Activated CD4-positive, alpha-beta T cell treated with anti-CD3 and anti-CD28 coated beads, Interleukin-2, amount 50 U/mL, for 24 hours (primary cell): ENCODE results near the gene VKORC1L1.
A peak's percentile ranks its signal among the peaks of the same experiment; 100 is the strongest.
"Not testable (repeated sequence)": the region's sequence is repeated elsewhere in the genome, so short reads cannot be mapped to it uniquely, and the experiment has no call there.

Experiments
- DNase-seq, 2 donors: peaks; one replicate each; pipeline ENCODE4 v3.0.0-alpha.2; 2020; ENCODE audit warnings: low read depth in 1 of 2, low spot score in 1 of 2

The VKORC1L1 gene

DNA sequence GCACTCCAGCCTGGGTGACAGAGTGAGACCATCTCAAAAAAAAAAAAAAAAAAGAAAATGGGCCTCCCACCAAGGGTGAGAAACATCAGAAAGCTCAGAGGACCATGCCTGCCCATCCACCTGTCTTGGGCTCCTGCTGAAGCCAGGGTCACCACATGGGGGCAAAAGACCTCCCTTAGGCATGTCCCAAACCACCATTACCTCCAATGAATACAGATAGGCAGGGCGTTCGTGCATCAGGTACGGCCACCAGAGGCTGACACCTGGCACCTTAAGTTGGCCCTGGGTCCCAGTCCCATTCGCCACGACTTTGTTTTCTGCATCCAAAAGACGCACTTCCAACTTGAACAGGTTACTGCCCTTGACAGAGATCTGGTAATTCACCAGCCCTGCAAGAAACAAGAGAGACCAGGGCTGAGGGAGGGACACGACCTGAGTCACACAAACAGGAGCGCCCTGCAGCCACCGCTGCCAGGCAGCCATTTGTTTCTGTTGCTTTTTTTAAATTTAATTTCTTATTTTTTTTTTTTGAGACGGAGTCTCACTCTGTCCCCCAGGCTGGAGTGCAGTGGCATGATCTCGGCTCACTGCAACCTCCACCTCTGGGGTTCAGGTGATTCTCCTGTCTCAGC is 103.1 kb downstream of the VKORC1L1 start:
- no peak for DNase-seq

DNA sequence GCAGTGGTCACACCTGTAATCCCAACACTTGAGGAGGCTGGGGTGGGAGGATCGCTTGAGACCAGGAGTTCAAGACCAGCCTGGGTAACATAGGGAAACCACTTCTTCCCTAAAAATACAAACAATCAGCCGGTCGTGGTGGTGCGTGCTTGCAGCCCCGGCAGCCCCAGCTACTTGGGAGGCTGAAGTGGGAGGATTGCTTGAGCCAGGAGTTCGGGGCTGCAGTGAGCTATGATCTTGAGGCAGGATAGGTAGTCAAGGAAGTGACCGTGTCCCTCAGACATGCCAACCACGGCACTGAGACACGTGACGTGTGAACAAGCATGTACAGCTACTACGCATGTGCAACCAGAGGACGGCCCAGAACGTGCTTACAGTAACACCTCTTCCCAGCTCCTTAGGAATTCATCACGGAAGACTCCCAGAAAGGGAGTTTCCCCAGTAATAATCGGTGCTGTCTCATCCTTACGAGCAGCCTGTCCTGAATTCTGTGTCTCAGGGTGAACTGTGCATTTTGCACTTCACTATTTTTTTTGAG is 103.9 kb downstream of the VKORC1L1 start:
- no peak for DNase-seq

DNA sequence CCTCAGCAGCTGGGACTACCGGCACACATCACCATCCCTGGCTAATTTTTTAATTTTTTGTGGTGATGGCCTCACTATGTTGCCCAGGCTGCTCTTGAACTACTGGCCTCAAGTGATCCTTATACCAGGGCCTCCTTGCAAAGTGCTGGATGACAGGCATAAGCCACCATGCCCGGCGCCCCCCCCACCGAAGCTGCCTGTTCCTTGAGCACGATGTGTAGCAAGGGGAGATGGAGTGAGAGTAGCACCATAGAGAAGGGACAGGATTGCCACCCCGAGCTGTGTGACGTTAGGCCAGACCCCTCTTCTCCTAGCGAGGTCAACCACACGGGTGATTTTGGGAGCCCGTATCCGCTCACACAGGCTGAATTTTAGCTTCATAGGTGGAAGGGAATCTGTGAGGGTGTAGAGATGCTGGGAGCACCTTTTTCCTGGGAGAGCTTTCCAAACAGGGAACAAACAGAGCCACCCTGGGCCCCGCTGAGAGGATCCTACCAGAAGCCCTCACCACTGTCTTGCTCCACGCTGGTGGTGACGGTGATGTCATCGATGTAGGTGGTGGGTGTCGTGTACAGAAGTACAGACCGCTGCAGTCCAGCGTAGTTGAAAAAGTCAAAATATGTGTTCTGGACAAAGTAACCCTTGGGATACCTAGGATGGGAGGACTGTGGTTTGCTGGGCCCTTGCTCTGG is 106.2 kb downstream of the VKORC1L1 start:
- DNase-seq = no peak

DNA sequence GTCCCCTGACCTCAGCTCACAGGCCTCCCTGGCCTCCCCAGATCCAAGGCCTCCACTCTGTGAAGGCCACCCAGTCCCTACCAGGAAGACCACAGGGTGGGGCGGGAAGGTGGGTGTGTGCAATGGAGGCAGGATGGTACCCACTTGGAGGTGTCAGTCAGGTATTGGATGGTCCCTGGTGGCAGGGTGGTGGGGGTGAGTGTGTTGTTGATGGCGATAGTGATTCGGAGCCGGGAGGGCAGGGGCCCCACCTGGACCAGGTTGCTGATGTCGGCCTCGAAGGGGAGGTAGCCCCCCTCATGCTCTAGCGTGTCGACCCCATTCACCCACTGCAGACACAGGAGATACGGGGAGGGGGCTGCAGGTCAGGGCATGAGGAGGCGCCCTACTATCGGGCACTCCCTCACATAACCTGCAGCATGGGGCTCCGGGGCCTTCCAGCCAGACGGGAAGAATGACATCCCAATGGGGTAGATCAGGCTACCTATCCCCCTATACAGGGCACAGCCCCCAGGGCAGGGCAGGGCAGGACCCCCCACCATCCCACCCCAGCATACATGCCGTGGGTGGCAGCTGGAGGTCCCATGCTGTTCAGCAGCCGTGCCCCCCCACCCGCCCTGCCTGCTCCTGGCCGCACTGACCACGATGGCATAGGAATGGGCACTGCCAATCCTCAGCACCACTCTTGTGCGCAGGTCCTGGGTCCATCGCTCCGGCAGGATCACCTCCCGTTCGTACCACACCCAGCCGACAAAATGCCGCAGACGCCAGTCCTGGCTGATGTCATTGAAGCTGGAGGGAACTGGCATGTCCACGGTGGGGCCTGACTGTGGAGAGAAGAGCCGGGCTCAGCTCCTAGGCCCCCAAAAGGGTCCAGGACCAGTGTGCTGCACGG is 107.0 kb downstream of the VKORC1L1 start:
- DNase-seq = no peak

DNA sequence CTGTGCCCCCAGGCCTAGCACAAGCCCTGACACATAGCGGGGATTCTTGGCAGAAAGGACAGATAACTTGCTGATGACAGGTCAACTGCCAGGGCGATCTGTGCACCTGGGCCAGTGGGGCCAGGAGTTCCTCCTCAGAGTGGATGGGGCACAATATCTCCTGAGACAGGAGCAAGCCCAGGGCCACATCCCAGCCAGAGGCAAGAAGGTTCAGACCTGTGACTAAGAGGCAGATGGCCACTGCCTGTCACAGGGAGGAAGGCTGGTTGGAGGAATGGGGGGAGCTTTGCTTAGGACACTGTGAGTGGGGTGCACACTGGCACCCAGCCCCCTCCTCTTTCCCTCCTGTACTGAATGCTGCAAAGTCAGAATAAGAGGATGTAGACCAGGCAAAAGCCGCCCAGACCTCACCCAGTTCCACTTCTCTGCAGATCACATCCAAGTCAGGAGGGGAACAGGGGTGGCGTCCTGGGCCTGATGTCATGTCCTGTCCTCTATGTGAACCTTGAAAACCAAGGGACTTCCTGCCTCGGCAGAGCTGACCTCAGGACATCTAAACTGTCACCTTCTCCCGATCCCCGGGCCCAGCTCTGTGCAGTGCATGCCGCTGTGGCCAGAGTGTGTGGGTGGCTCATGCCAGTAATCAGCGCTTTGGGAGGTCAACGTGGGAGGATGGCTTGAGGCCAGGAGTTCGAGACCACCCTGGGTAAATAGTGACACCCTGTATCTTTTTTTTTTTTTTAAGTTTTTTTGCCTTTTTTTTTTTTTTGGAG is 107.8 kb downstream of the VKORC1L1 start:
- peak in 1 of 2 donors; percentile 25 for DNase-seq

DNA sequence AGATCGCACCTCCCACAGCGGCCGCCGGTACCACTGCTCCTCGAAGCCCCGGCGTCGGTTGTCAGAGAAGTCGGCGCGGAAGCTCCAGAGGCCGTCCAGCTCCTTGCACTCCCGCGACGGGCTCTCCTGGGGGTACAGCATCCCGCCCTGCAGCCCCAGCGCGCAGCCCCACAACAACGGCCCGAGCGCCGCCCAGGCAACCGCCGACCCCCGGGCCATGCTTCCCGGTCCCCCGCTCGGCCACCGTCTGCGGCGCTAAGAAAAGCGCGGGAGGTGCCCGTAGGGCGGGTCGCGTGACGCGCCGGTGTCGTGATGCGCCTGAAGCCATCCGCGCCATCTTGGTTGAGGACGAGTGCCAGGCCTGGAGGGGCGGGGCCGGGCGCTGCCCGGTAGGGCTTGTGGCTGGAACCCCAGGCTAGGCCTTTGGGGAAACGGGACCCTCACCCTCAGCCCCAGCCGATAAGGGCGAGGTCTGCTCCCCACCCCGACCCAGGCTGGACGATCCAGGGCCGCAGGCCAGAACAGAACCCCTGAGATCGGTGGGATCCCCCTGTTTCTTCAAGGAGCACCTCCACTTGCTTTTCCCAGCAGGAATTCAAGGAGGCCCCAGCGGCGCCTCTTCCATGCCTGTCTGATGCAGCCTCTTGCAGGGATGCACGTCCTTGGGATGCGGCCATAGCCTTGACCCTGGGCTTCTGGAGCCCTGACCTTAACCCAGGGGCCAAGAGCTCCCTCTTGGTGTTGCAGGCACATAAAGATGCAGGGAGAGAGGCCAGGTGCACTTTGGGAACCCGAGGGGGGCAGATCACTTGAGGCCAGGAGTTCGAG is 109.3 kb downstream of the VKORC1L1 start, which contains the start of gene GUSB:
Gene GUSB (minus strand): TSS at position 249 of the 828 bp plus-strand sequence. CDS start 30 bp downstream, at position 219.
- peak; percentile 80 to 88 for DNase-seq

DNA sequence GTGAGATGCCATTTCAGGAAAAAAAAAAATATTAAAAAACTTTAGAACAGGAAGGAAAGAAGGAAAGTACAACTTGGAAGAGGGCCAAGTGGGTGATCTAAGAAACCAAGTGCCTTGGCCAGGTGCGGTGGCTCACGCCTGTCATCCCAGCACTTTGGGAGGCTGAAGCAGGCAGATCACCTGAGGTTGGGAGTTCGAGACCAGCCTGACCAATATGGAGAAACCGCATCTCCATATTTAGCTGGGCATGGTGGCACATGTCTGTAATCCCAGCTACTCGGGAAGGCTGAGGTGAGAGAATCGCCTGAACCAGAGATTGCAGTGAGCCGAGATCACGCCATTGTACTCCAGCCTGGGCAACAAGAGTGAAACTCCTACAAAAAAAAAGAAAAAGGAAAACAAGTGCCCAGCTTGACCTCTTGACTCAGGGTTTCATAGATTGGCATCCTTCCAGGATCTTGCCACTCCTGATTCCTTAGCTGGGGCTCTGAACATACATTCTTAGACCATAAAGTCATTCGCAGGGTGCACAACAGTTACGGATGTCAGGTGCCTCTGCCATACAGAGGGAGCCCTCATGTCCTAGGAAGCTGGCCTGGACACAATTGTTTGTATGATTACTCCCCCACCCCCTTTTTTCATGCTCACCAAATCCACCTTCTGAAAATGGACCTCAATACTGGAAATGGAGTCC is 111.2 kb downstream of the VKORC1L1 start:
- DNase-seq = no peak

DNA sequence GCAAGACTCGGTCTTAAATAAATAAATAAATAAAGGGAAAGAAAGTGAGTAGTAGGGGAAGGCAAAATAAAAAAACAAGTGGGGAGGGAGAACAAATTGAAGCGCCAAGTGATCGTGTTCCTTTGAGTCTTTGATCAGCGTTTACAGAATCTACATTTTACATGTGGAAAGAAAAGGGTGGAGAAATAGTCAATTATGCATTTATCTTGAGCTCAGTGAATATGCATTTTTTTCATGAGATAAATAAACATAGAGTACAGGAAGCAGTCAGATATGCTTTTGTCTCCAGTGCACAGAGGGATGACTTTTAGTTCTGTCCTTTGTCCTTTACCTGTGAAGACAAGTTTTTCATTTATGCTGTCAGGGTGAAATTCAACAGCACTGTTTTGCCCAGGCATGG is 115.2 kb downstream of the VKORC1L1 start:
- no peak for DNase-seq

DNA sequence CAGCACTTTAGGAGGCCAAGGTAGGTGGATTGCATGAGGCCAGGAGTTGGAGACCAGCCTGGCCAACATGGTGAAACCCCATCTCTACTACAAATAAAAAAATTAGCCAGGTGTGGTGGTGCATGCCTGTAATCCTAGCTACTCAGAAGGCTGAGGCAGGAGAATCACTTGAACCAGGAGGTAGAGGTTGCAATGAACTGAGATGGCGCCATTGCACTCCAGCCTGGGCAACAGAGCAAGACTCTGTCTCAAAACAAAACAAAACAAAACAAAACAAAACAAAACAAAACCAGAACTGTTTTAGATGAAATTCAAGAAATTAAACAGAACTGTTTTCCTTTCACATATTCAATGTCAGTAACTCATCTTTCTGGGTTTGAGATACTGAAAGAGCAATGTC is 115.6 kb downstream of the VKORC1L1 start:
- DNase-seq = not testable (repeated sequence)

DNA sequence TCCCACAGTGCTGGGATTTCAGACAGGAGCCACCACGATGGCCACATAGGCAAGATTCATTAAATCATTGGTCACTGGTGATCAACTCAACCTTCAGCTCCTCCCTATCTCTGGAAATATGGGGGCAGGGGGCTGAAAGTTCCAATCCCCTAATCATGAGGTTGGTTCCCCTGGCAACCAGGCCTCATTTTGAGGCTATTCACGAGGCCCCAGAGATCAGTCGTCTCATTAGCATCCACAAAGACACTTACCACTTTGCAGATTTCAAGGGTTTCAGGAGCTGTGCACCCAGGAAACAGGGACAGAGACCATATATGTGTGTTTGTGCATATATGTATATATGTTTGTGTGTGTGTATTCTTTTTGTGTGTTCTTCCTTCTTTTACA is 116.8 kb downstream of the VKORC1L1 start:
- no peak for DNase-seq

DNA sequence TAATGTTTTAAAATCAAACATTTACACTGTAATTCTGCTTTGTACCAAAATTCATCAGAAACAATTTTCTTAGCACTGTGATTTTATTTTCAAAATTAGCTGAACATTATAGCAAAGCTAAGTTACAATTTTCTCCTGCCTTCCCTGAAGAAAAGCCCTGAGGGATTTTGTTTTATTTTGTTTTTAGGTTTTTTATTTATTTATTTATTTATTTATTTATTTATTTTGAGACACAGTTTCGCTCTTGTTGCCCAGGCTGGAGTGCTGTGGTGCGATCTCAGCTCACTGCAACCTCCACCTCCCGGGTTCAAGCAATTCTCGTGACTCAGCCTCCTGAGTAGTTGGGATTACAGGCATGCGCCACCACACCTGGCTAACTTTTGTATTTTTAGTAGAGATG is 119.0 kb downstream of the VKORC1L1 start:
- DNase-seq = not testable (repeated sequence)

DNA sequence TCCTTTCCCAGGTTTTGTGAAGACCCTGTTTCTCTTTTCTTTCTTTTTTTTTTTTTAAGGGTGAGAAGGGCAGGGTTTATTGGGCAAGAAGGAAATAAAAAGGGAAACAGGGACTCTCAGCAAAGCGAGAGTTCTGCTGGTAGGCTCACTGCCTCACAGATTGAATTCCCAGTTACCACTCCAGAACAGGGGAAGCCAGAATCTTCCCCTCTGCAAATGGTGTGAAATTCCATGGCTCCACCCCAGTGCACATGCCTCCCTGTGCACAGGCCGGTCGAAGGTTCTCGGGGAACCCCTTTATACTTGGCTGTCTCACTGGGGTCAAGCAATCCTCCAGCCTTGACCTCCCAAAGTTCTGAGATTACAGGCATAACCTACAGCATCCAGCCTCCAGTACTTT is 119.7 kb downstream of the VKORC1L1 start:
- DNase-seq = no peak

DNA sequence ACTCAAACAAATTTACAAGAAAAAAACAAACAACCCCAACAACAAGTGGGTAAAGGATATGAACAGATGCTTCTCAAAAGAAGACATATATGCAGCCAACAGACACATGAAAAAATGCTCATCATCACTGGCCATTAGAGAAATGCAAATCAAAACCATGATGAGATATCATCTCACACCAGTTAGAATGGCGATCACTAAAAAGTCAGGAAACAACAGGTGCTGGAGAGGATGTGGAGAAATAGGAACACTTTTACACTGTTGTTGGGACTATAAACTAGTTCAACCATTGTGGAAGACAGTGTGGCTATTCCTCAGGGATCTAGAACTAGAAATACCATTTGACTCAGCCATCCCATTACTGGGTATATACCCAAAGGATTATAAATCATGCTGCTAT is 122.1 kb downstream of the VKORC1L1 start:
- DNase-seq = not testable (repeated sequence)

DNA sequence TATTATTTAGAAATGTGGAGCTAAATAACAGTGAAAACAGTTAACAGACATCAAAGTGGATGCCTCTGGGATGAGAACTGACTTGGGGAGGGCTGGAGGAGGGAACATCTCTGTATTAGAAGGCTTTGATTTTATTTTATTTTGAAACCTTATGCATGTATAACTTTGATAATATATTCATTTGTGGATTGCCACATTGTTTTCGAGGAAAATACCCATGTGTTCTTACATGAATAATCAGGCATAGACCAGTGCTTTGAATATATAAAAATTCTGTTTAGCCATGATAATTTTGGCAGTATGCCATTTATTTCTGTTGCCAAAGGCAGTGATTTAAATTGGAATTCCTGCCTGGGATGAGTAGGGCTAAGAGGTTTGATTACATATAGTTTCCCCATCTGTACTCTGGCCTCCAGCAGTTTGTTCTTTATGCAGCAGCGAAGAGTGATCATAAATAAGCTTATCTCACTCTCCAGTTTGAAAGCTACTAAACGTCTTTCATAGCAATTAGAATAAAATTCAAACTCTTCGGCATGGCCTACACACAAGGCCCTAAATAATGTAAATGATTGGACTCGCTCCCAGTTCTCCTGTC is 128.0 kb downstream of the VKORC1L1 start:
- not testable (repeated sequence) for DNase-seq

DNA sequence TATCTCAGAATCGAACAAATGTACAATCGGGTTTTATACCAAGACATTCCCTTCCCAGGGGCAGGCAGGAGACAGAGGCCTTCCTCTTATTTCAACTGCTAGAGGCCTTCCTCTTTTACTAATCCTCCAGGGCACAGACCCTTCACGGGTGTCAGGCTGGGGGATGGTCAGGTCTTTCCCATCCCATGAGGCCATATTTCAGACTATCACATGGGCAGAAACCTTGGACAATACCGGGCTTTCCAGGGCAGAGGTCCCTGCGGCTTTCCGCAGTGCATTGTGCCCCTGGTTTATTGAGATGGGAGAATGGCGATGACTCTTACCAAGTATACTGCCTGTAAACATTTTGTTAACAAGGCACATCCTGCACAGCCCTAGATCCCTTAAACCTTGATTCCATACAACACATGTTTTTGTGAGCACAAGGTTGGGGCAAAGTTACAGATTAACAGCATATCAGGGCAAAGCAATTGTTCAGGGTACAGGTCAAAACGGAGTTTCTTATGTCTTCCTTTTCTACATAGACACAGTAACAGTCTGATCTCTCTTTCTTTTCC is 132.3 kb downstream of the VKORC1L1 start:
- DNase-seq = not testable (repeated sequence)

DNA sequence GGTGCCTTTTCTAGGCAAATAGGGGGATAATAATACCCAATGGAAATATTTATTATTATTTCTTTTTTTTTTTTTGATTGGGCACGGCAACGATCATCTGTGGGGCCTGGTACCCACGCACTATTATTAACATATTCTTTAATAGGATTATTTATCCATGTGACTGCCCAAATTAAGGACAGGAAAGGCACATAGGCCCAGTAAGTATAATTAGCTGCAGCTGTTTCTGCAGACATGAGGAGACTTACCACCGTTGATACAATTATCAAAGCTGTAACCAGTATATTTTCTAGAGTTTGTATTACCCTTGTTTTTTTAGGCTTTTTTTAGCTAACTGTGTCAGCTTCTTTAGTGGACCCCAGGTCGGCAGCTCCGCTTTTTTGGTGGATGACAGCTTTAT is 134.4 kb downstream of the VKORC1L1 start:
- no peak for DNase-seq
